ENCODE data around the gene MKRN1.
"Not testable (repeated sequence)": the region's sequence is repeated elsewhere in the genome, so short reads cannot be mapped to it uniquely, and the experiment has no call there.

Gene MKRN1

GRCh38 chr7:140479062-140479738, at the start of gene MKRN1:
Gene MKRN1 (minus strand): TSS chr7:140479505. CDS start chr7:140479344, 161 bp downstream.
- DNase-seq: peak; percentile 91 to 92

- no peak for DNase-seq
These were observed 47.7 kb upstream of the MKRN1 start for GRCh38 chr7:140526787-140527664.

- DNase-seq: no peak
These were observed 46.9 kb upstream of the MKRN1 start for GRCh38 chr7:140526214-140526613.

GRCh38 chr7:140525743-140526142, 46.4 kb upstream of the MKRN1 start:
- DNase-seq: no peak

- DNase-seq: no peak
These were observed 42.1 kb upstream of the MKRN1 start for GRCh38 chr7:140521421-140521820.

- no peak for DNase-seq
These were observed 39.7 kb upstream of the MKRN1 start for GRCh38 chr7:140519007-140519399.

DNA sequence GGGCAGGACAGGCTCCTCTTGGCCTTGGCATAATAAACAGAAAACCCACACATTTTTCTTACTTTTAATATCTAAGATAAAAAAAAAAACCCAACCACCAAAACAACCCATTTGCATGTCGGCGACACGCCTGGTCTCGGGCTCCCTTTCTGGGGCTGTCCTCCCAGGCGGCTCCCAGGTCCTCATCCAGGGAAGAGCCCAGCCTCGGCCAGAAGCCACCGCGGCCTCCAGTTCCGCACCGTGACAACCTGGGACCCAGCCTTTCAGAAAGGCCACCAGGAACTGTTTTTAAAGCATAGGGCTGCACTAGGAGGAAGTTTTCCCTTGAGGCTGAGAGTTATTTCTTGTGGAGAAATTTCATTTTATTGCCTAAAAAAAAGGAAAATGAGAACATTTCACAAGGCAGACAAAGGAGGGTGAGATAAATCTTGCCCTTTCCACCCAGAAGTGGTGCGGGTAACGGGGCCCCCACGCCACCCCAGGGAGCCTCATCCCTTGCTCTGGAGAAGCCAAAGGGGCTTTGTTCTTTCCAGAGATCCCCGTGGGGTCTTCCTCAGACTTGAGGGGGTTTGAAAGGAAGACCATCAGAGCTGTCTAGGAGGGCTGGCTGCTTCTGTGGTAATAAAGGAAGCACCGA, 39.2 kb upstream of the MKRN1 start:
- DNase-seq: no peak

DNA sequence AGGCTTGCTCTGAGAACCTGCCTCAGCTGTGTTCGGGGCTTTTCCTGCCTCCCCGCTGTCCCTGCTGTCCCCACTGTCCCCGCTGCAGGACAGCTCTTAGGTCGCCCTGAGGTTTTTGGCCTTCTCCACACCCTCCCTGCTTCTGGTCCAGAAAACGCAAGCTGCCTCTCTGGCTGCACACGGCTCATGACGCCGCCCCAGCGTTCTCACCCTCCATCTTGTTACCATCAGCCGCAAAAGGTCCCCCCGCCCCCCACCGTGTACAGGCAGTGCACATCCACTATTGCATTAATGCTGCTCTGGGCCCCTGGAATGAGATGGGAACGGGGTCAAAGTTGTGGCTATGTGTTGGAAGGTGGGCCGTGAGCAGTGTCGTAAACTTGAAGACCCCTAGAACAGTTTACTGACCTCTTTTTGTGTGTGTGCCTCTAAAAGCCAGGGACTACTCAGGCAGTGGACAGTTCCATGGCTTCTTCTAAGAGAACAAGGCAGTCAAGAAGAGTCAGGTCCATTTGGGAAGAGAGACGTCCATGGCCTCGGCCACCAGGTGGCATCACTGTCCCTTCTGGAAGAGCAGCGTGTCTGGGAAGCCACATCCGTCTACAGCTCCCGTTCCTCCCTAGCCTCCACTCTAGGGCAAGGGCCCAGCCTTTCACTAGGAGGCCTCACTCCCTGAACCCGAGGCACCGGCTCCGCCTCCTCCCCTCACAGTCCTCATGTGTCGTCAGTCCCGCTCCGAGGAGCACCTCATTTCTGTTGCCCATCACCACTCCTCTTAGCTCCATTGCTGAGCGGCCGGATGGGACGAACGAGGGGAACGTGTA, 38.5 kb upstream of the MKRN1 start:
- DNase-seq: peak; percentile 51 to 58

- no peak for DNase-seq
These were observed 33.2 kb upstream of the MKRN1 start for GRCh38 chr7:140512317-140513000.

DNA sequence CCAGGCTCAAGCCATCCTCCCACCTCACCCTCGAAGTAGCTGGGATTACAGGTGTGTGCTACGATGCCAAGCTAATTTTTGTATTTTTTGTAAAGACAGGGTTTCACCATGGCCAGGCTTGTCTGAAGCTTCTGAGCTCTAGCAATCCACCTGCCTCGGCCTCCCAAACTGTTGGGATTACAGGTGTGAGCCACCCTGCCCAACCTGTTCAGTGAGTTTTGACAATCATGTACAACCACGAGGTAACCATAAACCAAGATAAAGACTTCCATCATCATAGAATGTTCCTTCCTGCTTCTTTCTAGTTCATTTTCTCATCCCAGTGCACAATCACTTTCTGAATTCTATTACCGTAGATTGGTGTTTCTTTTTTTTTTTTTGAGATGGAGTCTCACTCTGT, 30.5 kb upstream of the MKRN1 start:
- DNase-seq: no peak

DNA sequence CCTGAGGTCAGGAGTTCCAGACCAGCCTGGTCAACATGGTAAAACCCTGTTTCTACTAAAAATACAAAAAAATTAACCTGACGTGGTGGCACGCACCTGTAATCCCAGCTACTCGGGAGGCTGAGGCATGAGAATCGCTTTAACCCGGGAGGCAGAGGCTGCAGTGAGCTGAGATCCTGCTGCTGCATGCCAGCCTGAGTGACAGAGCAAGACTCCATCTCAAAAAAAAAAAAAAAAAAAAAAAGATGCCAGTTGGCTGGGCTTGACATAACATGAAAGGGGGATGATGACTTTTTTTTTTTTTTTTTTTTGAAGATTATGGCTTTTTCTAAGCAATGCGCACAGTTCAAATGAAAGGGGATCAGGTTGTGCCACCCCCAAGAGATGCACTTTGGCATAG, 28.3 kb upstream of the MKRN1 start:
- not testable (repeated sequence) for DNase-seq

DNA sequence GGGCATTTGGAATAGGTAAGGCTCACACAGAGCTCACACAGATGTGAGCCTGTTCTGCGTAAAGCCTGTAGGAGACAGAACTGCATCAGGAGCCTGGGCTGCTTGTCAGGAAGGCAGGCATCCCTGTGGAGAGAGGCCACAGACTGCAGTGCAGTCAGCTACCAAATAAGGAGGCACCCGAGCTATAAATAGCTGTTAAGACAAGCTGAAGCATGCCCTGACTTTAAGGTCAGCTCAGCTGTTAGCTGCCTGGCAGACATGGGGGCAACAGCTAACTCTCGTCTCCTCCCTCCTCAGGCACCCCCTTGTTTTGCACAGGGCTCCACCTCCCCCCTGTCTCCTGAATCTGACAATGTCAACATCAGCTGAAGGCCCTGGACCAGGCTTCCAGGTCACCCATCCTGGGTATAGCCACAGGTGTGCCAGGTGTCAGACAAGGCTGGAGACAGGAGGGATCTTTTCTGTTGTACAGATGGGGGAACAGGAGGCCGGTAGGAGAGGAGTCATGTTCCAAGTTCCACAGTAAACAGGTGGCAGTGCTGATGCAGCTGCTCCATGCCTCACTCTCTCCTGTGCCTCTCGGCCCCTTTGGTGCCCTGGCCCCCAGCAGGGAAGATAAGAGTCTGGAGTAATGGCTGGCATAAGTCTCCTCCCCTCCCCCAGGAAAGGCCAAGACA, 27.6 kb upstream of the MKRN1 start:
- DNase-seq: no peak

DNA sequence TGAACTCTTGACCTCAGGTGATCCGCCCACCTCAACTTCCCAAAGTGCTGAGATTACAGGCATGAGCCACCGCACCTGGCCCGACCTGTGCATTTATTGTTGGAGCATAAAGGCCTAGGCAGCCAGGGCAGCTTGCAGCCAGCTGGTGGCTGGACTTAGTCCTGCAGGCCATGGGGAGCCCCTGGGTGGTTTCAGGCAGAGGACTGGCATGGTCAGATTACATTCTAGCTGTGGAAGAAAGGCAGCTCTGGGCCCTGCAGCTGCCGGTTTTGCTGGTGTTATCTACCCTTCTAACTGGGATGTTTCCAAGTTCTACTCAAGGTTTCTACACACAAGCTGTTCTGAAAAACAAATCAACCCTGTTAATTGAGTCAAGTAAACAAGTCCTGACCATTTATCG, 22.7 kb upstream of the MKRN1 start:
- no peak for DNase-seq

DNA sequence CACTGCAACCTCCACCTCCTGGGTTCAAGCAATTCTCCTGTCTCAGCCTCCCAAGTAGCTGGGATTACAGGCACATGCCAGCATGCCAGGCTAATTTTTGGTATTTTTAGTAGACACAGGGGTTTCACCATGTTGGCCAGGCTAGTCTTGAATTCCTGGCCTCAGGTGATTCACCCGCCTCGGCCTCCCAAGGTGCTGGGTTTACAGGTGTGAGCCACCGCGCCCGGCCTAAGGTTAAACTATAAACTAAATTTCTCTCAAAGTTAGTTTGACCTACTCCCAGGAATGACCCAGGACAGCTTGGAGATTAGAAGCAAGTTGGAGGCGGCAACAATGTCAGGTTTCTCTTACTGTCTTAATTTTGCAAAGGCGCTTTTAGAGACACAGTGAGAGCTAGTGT, 18.5 kb upstream of the MKRN1 start:
- not testable (repeated sequence) for DNase-seq

DNA sequence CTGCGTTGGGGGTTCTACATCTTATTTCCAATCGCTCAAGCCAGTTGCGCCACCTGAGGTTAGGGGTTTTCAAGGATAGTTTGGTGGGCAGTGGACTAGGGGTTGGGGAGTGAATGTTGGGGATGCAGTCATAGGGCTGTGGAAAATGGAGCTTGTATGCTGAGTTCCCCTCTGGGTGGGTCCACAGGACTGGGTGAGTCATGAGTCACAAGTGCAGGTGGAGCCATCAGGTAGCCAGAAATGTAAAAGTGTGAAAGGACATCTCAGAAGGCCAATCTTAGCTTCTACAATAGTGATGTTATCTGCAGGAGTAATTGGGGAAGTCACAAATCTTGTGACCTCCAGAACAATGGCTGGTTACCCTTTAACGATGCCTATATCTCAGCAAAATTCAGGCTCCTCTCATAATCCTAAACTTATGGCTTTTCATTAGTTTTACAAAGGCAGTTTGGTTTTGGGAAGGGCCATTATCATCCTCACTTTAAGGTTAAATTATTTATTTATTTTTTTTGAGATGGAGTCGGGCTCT, 18.0 kb upstream of the MKRN1 start:
- DNase-seq: no peak

DNA sequence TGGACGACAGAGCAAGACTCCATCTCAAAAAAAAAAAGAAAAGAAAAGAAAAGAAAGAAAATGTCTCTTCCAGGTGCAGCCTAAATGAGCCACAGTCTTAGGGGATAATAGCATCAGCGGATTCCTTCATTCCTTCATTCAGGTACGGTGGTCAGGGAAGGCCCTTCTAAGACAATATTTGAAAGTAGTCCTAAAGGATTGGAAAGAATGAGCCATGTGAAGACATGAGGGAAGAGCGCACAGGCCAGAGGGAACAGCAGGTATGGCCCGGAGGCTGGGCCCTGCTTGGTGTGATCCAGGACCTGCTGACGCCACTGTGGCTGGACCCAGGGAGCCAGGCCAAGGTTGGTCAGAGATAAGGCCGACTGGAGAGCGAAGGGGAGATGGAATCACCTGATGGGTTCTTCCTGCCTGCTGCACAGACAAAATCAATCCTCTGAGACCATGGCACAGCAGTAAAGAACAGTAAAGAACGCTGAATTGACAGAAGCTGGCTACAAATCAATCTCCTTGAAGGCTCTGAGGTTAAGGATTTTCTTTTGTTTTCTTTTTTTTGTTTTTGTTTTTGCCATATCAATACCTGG, 16.3 kb upstream of the MKRN1 start:
- DNase-seq: no peak

GRCh38 chr7:140494867-140495266, 15.6 kb upstream of the MKRN1 start:
- DNase-seq: no peak

DNA sequence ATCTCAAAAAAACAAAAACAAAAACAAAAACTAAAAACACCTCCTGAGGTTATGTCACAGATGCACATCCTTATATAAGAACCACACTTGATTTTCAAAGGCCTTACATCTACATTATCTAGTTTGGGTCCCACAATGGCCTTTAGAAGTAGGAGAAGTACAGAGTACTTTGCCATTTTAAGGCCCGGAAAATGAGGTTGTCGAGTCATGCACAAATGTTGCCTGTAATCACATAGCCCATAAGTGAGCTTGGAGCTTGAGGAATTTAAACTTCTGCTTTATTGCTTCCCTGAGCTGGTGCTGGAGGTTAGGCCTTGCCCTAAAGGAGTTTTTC, 9.7 kb upstream of the MKRN1 start:
- no peak for DNase-seq

DNA sequence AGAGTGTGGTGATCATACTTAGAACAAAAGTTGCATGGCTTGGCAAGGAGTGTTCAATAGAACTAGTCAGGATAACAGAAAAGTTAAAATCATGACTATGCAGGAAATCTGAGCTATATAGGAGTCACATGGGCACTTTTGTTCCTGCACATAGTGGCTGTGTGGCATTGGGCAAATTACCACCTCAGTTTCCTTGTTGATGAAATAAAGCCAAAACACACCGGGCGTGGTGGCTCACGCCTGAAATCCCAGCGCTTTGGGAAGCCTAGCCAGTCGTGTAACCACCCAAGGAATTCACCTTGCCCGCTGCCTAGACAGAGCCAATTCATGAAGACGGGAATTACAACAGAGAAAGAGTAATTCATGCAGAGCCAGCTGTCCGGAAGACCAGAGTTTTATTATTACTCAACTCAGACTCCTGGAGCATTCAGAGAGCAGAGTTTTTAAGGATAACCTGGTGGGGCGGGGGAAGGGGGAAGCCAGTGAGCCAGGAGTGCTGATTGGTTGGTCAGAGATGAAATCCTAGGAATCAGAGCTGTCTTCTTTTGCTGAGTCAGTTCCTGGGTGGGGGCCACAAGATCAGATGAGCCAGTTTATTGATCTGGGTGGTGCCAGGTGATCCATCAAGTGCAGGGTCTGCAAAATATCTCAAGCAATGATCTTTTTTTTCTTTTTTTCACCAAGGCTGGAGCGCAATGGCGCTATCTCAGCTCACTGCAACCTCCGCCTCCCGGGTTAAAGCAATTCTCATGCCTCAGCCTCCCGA, 6.4 kb upstream of the MKRN1 start:
- no peak for DNase-seq

- no peak for DNase-seq
These were observed 5.7 kb upstream of the MKRN1 start for GRCh38 chr7:140484951-140485499.
